Dermis microvascular lymphatic vessel endothelial cell (primary cell): ENCODE data around the gene DLGAP1. TPM values are rescaled to one million over a fixed set of nuclear protein-coding genes. Genes with fewer than 3 reads are reported as not detected.
A peak's percentile ranks its signal among the peaks of the same experiment; 100 is the strongest.

ENCODE experiments used
- DNase-seq, 2 donors: peaks; one replicate each; pipeline versions ENCODE4 v3.0.0 to v3.0.0-alpha.2; 2010; ENCODE audit warnings: low read depth in 2 of 2
- total RNA-seq: library from RNA; depleted of rRNA; stranded (reverse); fragments of >200 nt; gene quantifications from 2 replicates; pipeline ENCODE4 v1.2.1, GENCODE V29; 2014

Gene DLGAP1
- total RNA-seq, 1 donor from 2014 or later: 0.13 TPM

- DNase-seq: no peak
Measured at GRCh38 chr18:4181882-4182568, 273.1 kb downstream of the DLGAP1 start.

GRCh38 chr18:4181086-4181485, 274.0 kb downstream of the DLGAP1 start:
- DNase-seq: no peak

GRCh38 chr18:4172196-4173100, 282.7 kb downstream of the DLGAP1 start:
- no peak for DNase-seq

- no peak for DNase-seq
Measured at GRCh38 chr18:4157352-4157751, 297.8 kb downstream of the DLGAP1 start.

- DNase-seq: no peak
Measured at GRCh38 chr18:4146797-4147196, 308.3 kb downstream of the DLGAP1 start.

GRCh38 chr18:4144201-4144600, 310.9 kb downstream of the DLGAP1 start:
- no peak for DNase-seq

- no peak for DNase-seq
Measured at GRCh38 chr18:4143585-4143984, 311.5 kb downstream of the DLGAP1 start.

- DNase-seq: no peak
Measured at GRCh38 chr18:4142876-4143275, 312.2 kb downstream of the DLGAP1 start.

- DNase-seq: no peak
Measured at GRCh38 chr18:4134700-4135099, 320.4 kb downstream of the DLGAP1 start.

GRCh38 chr18:4130734-4131719, 324.1 kb downstream of the DLGAP1 start:
- no peak for DNase-seq

- DNase-seq: no peak
Measured at GRCh38 chr18:4126939-4127338, 328.2 kb downstream of the DLGAP1 start.

- DNase-seq: no peak
Measured at GRCh38 chr18:4125627-4126230, 329.4 kb downstream of the DLGAP1 start.

GRCh38 chr18:4125224-4125623, 329.9 kb downstream of the DLGAP1 start:
- no peak for DNase-seq

GRCh38 chr18:4119813-4120212, 335.3 kb downstream of the DLGAP1 start:
- no peak for DNase-seq

- no peak for DNase-seq
Measured at GRCh38 chr18:4119127-4119648, 335.9 kb downstream of the DLGAP1 start.

- DNase-seq: no peak
Measured at GRCh38 chr18:4108016-4108415, 347.1 kb downstream of the DLGAP1 start.

GRCh38 chr18:4107049-4107467, 348.0 kb downstream of the DLGAP1 start:
- no peak for DNase-seq

GRCh38 chr18:4106407-4107033, 348.6 kb downstream of the DLGAP1 start:
- peak; percentile 27 to 47 for DNase-seq

- no peak for DNase-seq
Measured at GRCh38 chr18:4102901-4103300, 352.2 kb downstream of the DLGAP1 start.

- no peak for DNase-seq
Measured at GRCh38 chr18:4101009-4101408, 354.1 kb downstream of the DLGAP1 start.
